Right lung (tissue), 5 donors: ENCODE measurements around the gene CCDC106. TPM values are rescaled to one million over a fixed set of nuclear protein-coding genes. Genes with fewer than 3 reads are reported as not detected.

Experiments
- DNase-seq, 2 donors: peaks; one replicate each; pipeline ENCODE4 v3.0.0-alpha.2; 2013
- polyA plus RNA-seq, 5 donors: library from polyadenylated mRNA; unstranded; fragments of 120-200 nt; gene quantifications; one replicate each; pipeline versions ENCODE4 v1.2.1 to v1.2.3, GENCODE V29; 2013; ENCODE audit warnings: inconsistent platforms in 1 of 5, low replicate concordance in 1 of 5; ENCODE audit not compliant: insufficient read length in 5 of 5, insufficient read depth in 1 of 5

Gene CCDC106
- polyA plus RNA-seq, 5 donors = 11.2 to 19.3 (median 13.7) TPM

DNA sequence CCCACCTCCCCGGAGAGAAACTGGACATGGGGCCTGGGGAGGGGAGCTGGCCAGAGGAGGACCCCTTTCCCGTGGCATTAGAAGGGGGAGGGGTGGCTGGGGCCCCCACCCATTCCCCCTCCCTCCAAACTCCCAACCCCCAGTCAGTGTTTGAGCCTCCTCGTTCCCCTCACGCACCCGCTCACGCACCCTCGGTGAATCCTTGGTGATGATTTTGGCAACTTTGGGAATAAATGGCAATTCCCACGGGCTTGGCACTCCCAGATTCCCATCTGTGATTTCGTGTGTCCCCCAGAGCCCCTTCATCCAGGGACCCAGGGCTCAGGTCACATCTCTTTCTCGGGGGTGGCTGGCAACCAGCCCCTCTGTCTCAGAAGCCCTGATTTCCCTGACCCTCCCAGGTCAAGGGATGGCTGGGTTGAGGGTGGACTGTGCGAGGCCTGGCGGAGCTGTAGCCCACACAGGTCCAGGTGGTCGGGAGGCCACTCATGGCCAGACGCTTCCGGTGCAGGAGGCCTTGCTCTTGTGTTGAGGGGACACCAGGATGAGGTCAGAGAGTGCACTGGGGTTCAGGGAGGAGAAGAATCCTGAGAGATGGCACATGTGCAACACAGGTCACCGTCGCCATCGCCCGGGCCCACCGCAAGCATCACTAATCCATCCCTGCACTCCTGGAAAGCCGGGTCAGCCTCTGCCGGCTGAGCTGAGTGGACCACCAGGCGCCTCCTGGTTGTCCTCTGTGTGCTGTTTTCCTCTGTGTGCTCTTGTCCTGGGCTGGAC is 47.7 kb downstream of the CCDC106 start:
- DNase-seq = no peak

DNA sequence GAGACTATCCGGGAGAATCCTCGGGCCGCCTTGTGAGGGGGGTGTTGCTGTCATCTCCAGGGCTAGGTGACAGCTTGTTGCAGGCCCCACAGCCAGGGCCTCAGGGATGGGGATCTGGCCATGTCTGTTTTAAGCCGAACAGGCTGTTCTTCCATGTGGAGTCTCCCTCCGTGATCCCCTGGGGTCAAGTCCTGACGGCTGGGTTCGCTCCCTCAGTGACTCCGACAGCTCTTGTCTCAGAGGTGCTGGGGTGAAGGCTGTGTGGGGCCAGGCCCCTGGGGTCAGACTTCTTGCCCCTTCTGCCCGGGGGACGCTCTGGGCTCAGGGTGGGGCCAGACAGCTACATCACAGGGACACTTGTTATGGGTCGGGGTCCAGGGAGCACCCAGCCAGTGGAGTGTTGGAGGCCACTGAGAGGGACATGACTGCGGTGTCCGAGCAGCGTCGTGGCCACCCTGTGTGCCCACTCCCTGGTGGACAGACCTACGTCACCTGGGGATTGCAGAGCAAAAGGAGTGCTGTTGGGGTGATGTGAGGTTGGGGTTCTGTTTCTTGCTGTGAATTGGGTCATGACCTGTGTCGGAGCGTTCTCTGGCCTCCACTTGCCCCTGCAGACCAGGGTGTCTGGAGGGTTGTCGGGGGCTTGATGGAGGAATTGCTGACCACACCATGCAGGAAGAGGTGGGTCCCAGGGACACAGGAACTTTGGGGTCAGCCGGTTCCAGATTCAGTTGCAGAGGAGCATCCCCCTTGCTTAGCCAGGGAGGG is 48.5 kb downstream of the CCDC106 start:
- no peak for DNase-seq

DNA sequence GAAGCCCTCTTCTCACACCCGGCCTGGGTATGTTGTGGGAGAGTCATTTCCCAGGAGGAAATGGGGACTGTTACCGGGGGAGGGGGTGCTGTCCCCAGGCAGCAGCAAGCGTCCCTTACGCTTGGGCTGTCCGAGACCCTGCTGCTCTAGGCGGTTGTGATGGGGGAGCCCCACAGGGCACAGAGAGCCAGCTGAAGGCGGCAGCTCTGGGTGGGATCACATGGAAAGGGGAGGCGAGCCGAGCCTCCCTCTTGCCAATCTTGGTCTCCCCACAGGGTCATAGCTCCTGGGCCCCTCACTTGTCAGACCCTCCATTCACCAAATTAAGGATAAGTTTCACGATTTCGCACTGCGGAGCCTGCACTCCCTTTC is 49.0 kb downstream of the CCDC106 start:
- no peak for DNase-seq

DNA sequence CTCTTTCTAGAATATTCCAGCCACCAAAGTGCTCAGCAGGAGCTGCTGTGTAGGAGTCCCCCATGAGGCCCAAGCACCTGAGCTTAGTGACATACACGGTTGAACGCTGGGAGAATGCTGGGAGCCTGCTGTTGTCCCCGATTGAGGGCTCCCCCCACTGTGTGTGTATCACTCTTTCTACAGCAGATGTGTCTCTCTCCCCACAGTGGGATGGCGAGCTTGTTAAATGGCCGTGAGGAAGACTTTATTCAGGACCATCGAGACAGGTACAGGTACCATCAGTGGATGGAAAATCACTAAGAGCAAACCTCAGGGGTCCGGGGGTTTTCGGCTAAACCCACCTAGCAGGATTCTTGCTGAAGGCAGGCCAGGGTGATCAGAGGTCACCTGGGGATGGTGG is 49.7 kb downstream of the CCDC106 start:
- no peak for DNase-seq

DNA sequence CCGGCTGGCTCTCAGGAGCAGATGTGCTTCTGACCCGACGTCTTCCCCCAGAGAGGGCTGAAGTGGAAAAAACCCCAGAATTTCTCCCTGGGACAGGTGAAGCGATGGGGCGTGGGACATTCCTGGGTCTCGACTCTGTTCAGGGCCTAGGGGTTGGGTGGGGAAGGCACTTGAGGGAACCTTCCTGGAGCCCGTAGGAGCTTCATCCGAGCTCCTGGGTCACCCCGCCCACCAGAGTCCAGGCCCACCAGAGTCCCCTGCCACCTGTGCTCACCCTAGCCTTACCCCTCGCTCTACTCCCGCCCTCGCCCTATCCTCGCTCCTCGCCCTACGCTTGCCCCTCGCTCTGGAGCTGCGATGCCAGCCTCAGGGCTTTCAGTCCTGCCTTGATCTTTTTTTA is 50.2 kb downstream of the CCDC106 start:
- DNase-seq = no peak

GRCh38 chr19:55699221-55699620 is 51.2 kb downstream of the CCDC106 start:
- DNase-seq = no peak

GRCh38 chr19:55700813-55701212 is 52.8 kb downstream of the CCDC106 start:
- DNase-seq = no peak

DNA sequence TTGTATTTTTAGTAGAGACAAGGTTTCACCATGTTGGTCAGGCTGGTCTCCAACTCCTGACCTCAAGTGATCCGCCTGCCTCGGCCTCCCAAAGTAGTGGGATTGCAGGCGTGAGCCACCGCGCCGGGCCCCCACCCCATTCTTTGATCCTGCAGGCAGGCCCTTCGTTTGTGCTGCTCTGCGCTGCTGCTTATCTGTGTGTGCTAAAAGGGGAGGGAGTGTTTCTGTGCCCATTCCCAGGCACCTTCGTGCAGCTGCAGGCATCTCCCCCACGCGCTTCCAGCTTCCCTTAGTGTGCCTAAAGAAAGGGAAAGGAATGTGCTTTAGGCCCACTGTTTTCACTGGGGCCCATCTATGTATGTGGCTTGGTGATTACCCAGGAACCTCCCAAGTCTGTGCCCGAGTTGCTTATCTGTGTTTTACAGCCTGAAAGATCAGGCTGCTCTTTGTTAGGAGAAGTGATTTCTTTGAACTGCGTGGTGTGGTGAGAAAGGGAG is 54.2 kb downstream of the CCDC106 start:
- no peak for DNase-seq

Other genes with a start within 250 kb of the CCDC106 start
- gene UBE2S, start 240.4 kb upstream of the CCDC106 start, polyA plus RNA-seq = 10 to 100 TPM; 32.8 to 53.3 (median 35.3) TPM
- under 1 TPM; 0.16 to 0.23 (median 0.18) TPM for gene SHISA7, start 204.9 kb upstream of the CCDC106 start, polyA plus RNA-seq
- 10 to 100 TPM; 21.5 to 53.9 (median 25.7) TPM for gene ISOC2, start 186.6 kb upstream of the CCDC106 start, polyA plus RNA-seq
- not detected for gene C19orf85, start 183.5 kb upstream of the CCDC106 start, polyA plus RNA-seq
- gene ZNF628, start 171.6 kb upstream of the CCDC106 start, polyA plus RNA-seq = 1 to 10 TPM; 2.0 to 7.0 (median 2.2) TPM
- gene NAT14, start 163.0 kb upstream of the CCDC106 start, polyA plus RNA-seq = 10 to 100 TPM; 28.6 to 60.8 (median 42.3) TPM
- gene SSC5D, start 159.8 kb upstream of the CCDC106 start, polyA plus RNA-seq = 10 to 100 TPM in 1 of 5 donors, 1 to 10 TPM in 4; 3.1 to 15.6 (median 8.8) TPM
- under 1 TPM in 1 of 5 donors, not detected in 4; 0.41 TPM for gene SBK2, start 111.1 kb upstream of the CCDC106 start, polyA plus RNA-seq
- gene SBK3, start 102.7 kb upstream of the CCDC106 start, polyA plus RNA-seq = 1 to 10 TPM in 1 of 5 donors, under 1 TPM in 4; 0.55 to 1.2 (median 0.73) TPM
- 10 to 100 TPM in 4 of 5 donors, 1 to 10 TPM in 1; 10.0 to 20.2 (median 13.7) TPM for gene ZNF579, start 67.4 kb upstream of the CCDC106 start, polyA plus RNA-seq
- gene FIZ1, start 48.7 kb upstream of the CCDC106 start, polyA plus RNA-seq = 10 to 100 TPM; 16.3 to 24.9 (median 19.1) TPM
- gene ZNF524, start 47.9 kb upstream of the CCDC106 start, polyA plus RNA-seq = 10 to 100 TPM in 1 of 5 donors, 1 to 10 TPM in 4; 6.0 to 11.8 (median 6.1) TPM
- 10 to 100 TPM in 1 of 5 donors, 1 to 10 TPM in 4; 5.3 to 15.5 (median 7.9) TPM for gene ZNF865, start 42.6 kb upstream of the CCDC106 start, polyA plus RNA-seq
- gene ZNF784, start 23.6 kb upstream of the CCDC106 start, polyA plus RNA-seq = 10 to 100 TPM in 1 of 5 donors, 1 to 10 TPM in 4; 7.8 to 11.6 (median 8.8) TPM
- gene ZNF580, start 7.2 kb upstream of the CCDC106 start, polyA plus RNA-seq = 10 to 100 TPM; 32.1 to 56.3 (median 38.3) TPM
- 10 to 100 TPM; 23.0 to 36.0 (median 29.5) TPM for gene ZNF581, start 4.6 kb upstream of the CCDC106 start, polyA plus RNA-seq
- gene U2AF2, start 6.8 kb downstream of the CCDC106 start, polyA plus RNA-seq = 100 to 1,000 TPM; 137 to 222 (median 182) TPM
- 100 to 1,000 TPM in 1 of 5 donors, 10 to 100 TPM in 4; 57.6 to 140 (median 75.7) TPM for gene EPN1, start 27.0 kb downstream of the CCDC106 start, polyA plus RNA-seq
- gene NLRP9, start 90.2 kb downstream of the CCDC106 start, polyA plus RNA-seq = under 1 TPM in 1 of 5 donors, not detected in 4; 0.06 TPM
- gene RFPL4A, start 110.9 kb downstream of the CCDC106 start, polyA plus RNA-seq = under 1 TPM in 1 of 5 donors, not detected in 4; 0.14 TPM
- not detected for gene RFPL4AL1, start 120.9 kb downstream of the CCDC106 start, polyA plus RNA-seq
- gene NLRP11, start 183.8 kb downstream of the CCDC106 start, polyA plus RNA-seq = under 1 TPM in 2 of 5 donors, not detected in 3; 0.04 to 0.12 TPM
- gene NLRP4, start 188.3 kb downstream of the CCDC106 start, polyA plus RNA-seq = not detected